ENCODE measurements around the gene RALA. TPM values are rescaled to one million over a fixed set of nuclear protein-coding genes. Genes with fewer than 3 reads are reported as not detected.

The RALA gene
- total RNA-seq, 1 experiment from 2014 or later, result 36.8 TPM

GRCh38 chr7:39741942-39742623 is 118.7 kb downstream of the RALA start:
- no TSS peak for BruUV-seq (replicated peaks)
- ChIA-PET CTCF (interaction anchor here (0.6 to 1.4 kb wide), 2 partner anchors 161 to 283 kb away, joined by 3 to 9 read pairs; no protein-coding TSS in a partner anchor), POLR2A (ENCODE audit: unreplicated experiment) (interaction anchor here (0.5 to 0.7 kb wide), 2 partner anchors 8 to 11 kb away, joined by 3 to 4 read pairs; no protein-coding TSS in a partner anchor)
- H3K27me3 ChIP-seq (ENCODE audit: insufficient read depth, low read depth), result no peaks in the 10 kb centered on the region
- no peaks in the 10 kb centered on the region for H3F3A ChIP-seq (ENCODE audit: insufficient read depth, low read depth)
- TF ChIP-seq EZH2 (IDR thresholded peaks at IDR 0.05; ENCODE audit: low read depth), result no peak
- TF ChIP-seq CTCF (conservative IDR thresholded peaks at IDR 0.05), result peak; percentile 65
- no peak overlapping the region for H3K4me3 ChIP-seq
- H3K9me3 ChIP-seq (ENCODE audit: insufficient read depth, low read depth), result no peaks in the 10 kb centered on the region
- H3K9me2 ChIP-seq (ENCODE audit: insufficient read depth), result no peaks in the 10 kb centered on the region
- no peaks in the 10 kb centered on the region for H3K79me2 ChIP-seq (ENCODE audit: low read depth)
- DNase-seq, result peak in 1 of 2 experiments; percentile 72
- H3K27ac ChIP-seq, result no peak overlapping the region
- H3K36me3 ChIP-seq (ENCODE audit: low read depth), result no peaks in the 10 kb centered on the region
- H4K20me1 ChIP-seq (ENCODE audit: insufficient read depth), result no peaks in the 10 kb centered on the region
- peaks cover 6% of the 10 kb centered on the region for H3K4me1 ChIP-seq (replicated peaks; ENCODE audit: insufficient read depth)
- intact Hi-C loops (cut with micrococcal nuclease; ENCODE audit: unreplicated experiment), result loop anchor here (10.0 kb wide), 1 partner anchor 313 kb away; no protein-coding TSS in a partner anchor
- H2AFZ ChIP-seq, result no peak overlapping the region
- H3K4me2 ChIP-seq, result 0 out of 2 replicates have a peak overlapping the region, but pooled peaks have one; percentile 11

- TF ChIP-seq EZH2 (IDR thresholded peaks at IDR 0.05; ENCODE audit: low read depth) (no peak), CTCF (conservative IDR thresholded peaks at IDR 0.05) (no peak)
- Histone ChIP-seq H3K27ac (no peak overlapping the region), H3K79me2 (ENCODE audit: low read depth) (no peaks in the 10 kb centered on the region), H3K4me3 (no peak overlapping the region), H4K20me1 (ENCODE audit: insufficient read depth) (no peaks in the 10 kb centered on the region), H3K27me3 (ENCODE audit: insufficient read depth, low read depth) (no peaks in the 10 kb centered on the region), H3F3A (ENCODE audit: insufficient read depth, low read depth) (no peaks in the 10 kb centered on the region), H2AFZ (no peak overlapping the region), H3K9me2 (ENCODE audit: insufficient read depth) (no peaks in the 10 kb centered on the region), H3K4me2 (no peak overlapping the region), H3K36me3 (ENCODE audit: low read depth) (no peaks in the 10 kb centered on the region), H3K4me1 (replicated peaks; ENCODE audit: insufficient read depth) (peaks cover 6% of the 10 kb centered on the region), H3K9me3 (ENCODE audit: insufficient read depth, low read depth) (no peaks in the 10 kb centered on the region)
- DNase-seq, result no peak
- CTCF ChIA-PET, result interaction anchor here (0.6 to 1.0 kb wide), 4 partner anchors 53 to 164 kb away, joined by 3 to 4 read pairs (median 4); no protein-coding TSS in a partner anchor
- BruUV-seq (replicated peaks), result no TSS peak
- intact Hi-C loops (cut with micrococcal nuclease; ENCODE audit: unreplicated experiment), result loop anchor here (10.0 kb wide), 1 partner anchor 310 kb away; no protein-coding TSS in a partner anchor
- POLR2A ChIA-PET (ENCODE audit: unreplicated experiment), result no interaction called here
These were observed 121.2 kb downstream of the RALA start for GRCh38 chr7:39744620-39745019.

- H3K4me1 ChIP-seq (replicated peaks; ENCODE audit: insufficient read depth), result peaks cover 6% of the 10 kb centered on the region
- BruUV-seq (replicated peaks), result no TSS peak
- ChIA-PET CTCF (interaction anchor here (0.7 to 3.4 kb wide), 4 partner anchors 54 to 165 kb away, joined by 3 to 38 read pairs (median 4); no protein-coding TSS in a partner anchor), POLR2A (ENCODE audit: unreplicated experiment) (no interaction called here)
- intact Hi-C loops (cut with micrococcal nuclease; ENCODE audit: unreplicated experiment), result loop anchor here (10.0 kb wide), 1 partner anchor 309 kb away; no protein-coding TSS in a partner anchor
- H3K36me3 ChIP-seq (ENCODE audit: low read depth), result no peaks in the 10 kb centered on the region
- no peak overlapping the region for H3K27ac ChIP-seq
- H4K20me1 ChIP-seq (ENCODE audit: insufficient read depth), result no peaks in the 10 kb centered on the region
- no peaks in the 10 kb centered on the region for H3K79me2 ChIP-seq (ENCODE audit: low read depth)
- H2AFZ ChIP-seq, result no peak overlapping the region
- no peaks in the 10 kb centered on the region for H3K9me3 ChIP-seq (ENCODE audit: insufficient read depth, low read depth)
- H3K4me3 ChIP-seq, result no peak overlapping the region
- no peaks in the 10 kb centered on the region for H3K9me2 ChIP-seq (ENCODE audit: insufficient read depth)
- TF ChIP-seq CTCF (conservative IDR thresholded peaks at IDR 0.05) (no peak), EZH2 (IDR thresholded peaks at IDR 0.05; ENCODE audit: low read depth) (no peak)
- no peaks in the 10 kb centered on the region for H3K27me3 ChIP-seq (ENCODE audit: insufficient read depth, low read depth)
- H3F3A ChIP-seq (ENCODE audit: insufficient read depth, low read depth), result no peaks in the 10 kb centered on the region
- no peak overlapping the region for H3K4me2 ChIP-seq
- no peak for DNase-seq
These were observed 121.9 kb downstream of the RALA start for GRCh38 chr7:39745320-39745719.
